C4-2B (cell line): ENCODE measurements around the gene NLRP2B.
"Not testable (repeated sequence)": the region's sequence is repeated elsewhere in the genome, so short reads cannot be mapped to it uniquely, and the experiment has no call there.

Source experiments
- H3K27ac ChIP-seq: fragments of 450-650 bp; 2 replicates; pipeline ENCODE4 v1.5.1; 2017
- CTCF ChIP-seq: fragments of 450-650 bp; conservative IDR thresholded peaks from 2 replicates; pipeline ENCODE4 v1.5.1; 2017; ENCODE audit warnings: mild to moderate bottlenecking
- ZFX ChIP-seq: fragments of 450-650 bp; IDR thresholded peaks from 2 replicates; pipeline ENCODE4 v1.6.1; 2017

The NLRP2B gene

DNA sequence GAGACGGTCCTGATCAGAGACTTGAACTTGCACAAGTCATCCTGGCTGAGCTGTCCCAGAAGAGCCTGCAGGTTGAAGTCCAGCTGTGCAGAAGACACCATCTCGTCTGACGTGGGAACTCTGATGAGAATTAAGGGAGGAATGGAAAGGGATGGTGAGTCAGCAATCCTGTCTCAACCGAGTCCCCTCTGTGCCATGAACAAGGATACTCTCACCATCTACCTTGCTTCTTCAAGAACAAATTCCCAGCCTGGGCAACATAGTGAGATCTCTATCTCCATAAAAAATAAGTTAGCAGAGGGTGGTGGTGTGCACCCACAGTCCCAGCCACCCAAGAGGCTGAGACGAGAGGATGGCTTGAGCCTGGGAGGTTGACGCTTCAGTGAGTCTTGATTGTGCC, at the start of gene NLRP2B:
Gene NLRP2B (minus strand): TSS at position 101 of the 400 bp plus-strand sequence.
- TF ChIP-seq CTCF (no peak), ZFX (no peak)

GRCh38 chrX:57725995-57726394, 45.9 kb upstream of the NLRP2B start:
- H3K27ac ChIP-seq, result not testable (repeated sequence)

More for the DNA sequence above, at the start of gene NLRP2B:
- H3K27ac ChIP-seq, result no peak within 1 kb of the TSS

GRCh38 chrX:57681341-57681740, 1.3 kb upstream of the NLRP2B start:
- TF ChIP-seq ZFX, result no peak
- TF ChIP-seq CTCF, result no peak
- no peak overlapping the region for H3K27ac ChIP-seq

GRCh38 chrX:57678686-57679428, 1.2 kb downstream of the NLRP2B start:
- TF ChIP-seq ZFX (no peak), CTCF (no peak)
- H3K27ac ChIP-seq, result no peak overlapping the region

DNA sequence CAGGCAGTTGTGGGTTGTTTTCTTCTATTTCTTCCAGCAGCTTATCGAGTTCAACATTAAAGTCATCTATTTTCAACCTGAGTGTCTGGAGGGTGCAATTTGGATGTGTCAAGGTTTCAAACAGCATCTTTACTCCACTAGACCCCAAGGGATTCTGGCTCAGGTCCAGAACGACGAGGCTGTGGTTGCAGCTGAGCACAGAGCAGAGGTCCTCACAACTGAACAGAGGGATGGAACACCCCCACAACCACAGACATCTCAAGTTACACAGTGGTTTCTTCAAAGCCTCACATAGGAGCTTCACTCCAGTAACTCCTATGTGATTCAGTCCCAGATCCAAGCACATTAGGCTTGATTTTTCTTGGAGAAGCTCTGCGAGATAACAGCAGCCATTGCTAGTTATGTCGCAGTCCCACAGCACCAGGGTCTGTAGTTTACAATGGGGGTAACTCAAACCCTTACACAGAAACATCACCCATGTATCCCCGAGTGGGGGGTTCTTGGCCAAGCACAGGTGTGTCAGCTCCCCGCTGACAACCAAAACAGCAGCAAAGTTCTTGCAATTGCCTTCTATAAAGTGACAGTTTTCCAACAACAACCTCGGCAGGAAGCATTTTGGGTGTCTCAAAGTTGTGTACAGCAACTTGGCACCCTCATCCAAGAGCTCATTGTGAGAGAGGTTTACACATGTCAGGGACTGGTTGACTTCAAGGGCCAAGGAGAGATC, 2.8 kb downstream of the NLRP2B start:
- no peak for TF ChIP-seq ZFX
- TF ChIP-seq CTCF, result no peak
- H3K27ac ChIP-seq, result no peak overlapping the region

GRCh38 chrX:57675320-57675719, 4.7 kb downstream of the NLRP2B start:
- TF ChIP-seq ZFX (no peak), CTCF (no peak)
- H3K27ac ChIP-seq, result no peak overlapping the region

DNA sequence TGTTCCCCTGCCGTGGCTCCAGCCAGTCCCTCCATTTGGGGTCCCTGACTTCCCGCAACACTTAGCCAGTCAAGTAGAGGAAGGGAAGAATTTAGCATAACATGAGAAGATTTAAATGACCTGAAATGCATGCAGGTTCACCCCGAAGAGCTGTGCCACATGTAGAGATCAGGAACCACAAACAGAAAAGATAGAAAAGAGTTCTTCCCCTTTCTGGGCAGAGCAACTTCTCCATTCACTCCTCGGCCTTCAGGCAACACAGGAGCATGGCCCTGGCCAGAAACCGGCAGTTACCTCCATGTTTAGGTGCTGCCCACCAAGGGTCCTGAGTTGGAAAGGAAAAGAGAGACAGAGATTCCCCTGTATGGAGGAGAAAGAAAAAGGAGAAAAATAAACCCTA, 5.2 kb downstream of the NLRP2B start:
- no peak for TF ChIP-seq CTCF
- TF ChIP-seq ZFX, result no peak
- H3K27ac ChIP-seq, result no peak overlapping the region
